NOMO-1 (cell line): Measurements from ENCODE around the gene MLPH.

Experiments
- DNase-seq, 2 experiments: peaks; one replicate each; lab custom pipeline; 2025; ENCODE audit not compliant: unreplicated experiment in 2 of 2; lab: John Stamatoyannopoulos, UW

The MLPH gene

GRCh38 chr2:237486819-237487448 is at the start of gene MLPH:
Gene MLPH, plus strand, starts transcription at chr2:237487251. Its CDS starts 6,176 bp downstream, at chr2:237493427.
- DNase-seq: no peak

- no peak for DNase-seq
These were observed 49.5 kb upstream of the MLPH start for GRCh38 chr2:237437566-237437965.

GRCh38 chr2:237438080-237438940 is 48.7 kb upstream of the MLPH start:
- DNase-seq: no peak

- DNase-seq: no peak
These were observed 46.2 kb upstream of the MLPH start for GRCh38 chr2:237440819-237441281.

- no peak for DNase-seq
These were observed 45.3 kb upstream of the MLPH start for GRCh38 chr2:237441605-237442274.

- DNase-seq: no peak
These were observed 43.0 kb upstream of the MLPH start for GRCh38 chr2:237444071-237444470.

GRCh38 chr2:237445611-237446337 is 41.3 kb upstream of the MLPH start:
- no peak for DNase-seq

GRCh38 chr2:237446338-237446665 is 40.7 kb upstream of the MLPH start:
- no peak for DNase-seq

- no peak for DNase-seq
These were observed 39.6 kb upstream of the MLPH start for GRCh38 chr2:237447496-237447895.

GRCh38 chr2:237448171-237448570 is 38.9 kb upstream of the MLPH start:
- no peak for DNase-seq

- no peak for DNase-seq
These were observed 38.4 kb upstream of the MLPH start for GRCh38 chr2:237448626-237449025.

- DNase-seq: no peak
These were observed 37.7 kb upstream of the MLPH start for GRCh38 chr2:237449193-237449881.

- no peak for DNase-seq
These were observed 36.9 kb upstream of the MLPH start for GRCh38 chr2:237450108-237450507.

- DNase-seq: no peak
These were observed 36.5 kb upstream of the MLPH start for GRCh38 chr2:237450583-237450982.

GRCh38 chr2:237451643-237452469 is 35.2 kb upstream of the MLPH start:
- DNase-seq: no peak

GRCh38 chr2:237452861-237453260 is 34.2 kb upstream of the MLPH start:
- no peak for DNase-seq

GRCh38 chr2:237453671-237454070 is 33.4 kb upstream of the MLPH start:
- DNase-seq: no peak

- DNase-seq: no peak
These were observed 31.3 kb upstream of the MLPH start for GRCh38 chr2:237455764-237456163.

- peak; percentile 30 to 39 for DNase-seq
These were observed 30.7 kb upstream of the MLPH start for GRCh38 chr2:237456200-237456843.
